Pancreas (tissue), 10 donors: ENCODE measurements around the gene SYT9. TPM values are rescaled to one million over a fixed set of nuclear protein-coding genes. Genes with fewer than 3 reads are reported as not detected.

Source experiments
- ATAC-seq, 4 donors: fragments of 200-7000 bp; cut with Tn5 transposase; one replicate each; pipeline versions ENCODE4 v1.8.0 to v1.9.1; 2020; ENCODE audit warnings: mild to moderate bottlenecking in 4 of 4, moderate library complexity in 4 of 4
- DNase-seq, 6 donors: peaks; one replicate each; pipeline ENCODE4 v3.0.0-alpha.2; 2020
- FAIRE-seq: peaks from 2 replicates; lab custom pipeline; 2012; peaks lifted over from hg19 to GRCh38; lab: Jason Lieb, UNC
- H3K27ac ChIP-seq, 4 donors: fragments of 200-600 bp; sonication (generic); 1 replicate in 3 of 4; 2 replicates in 1 of 4; pipeline versions ENCODE4 v1.5.0 to v1.8.0; 2020
- H3K27me3 ChIP-seq, 4 donors: fragments of 200-600 bp; one replicate each; pipeline ENCODE4 v1.8.0; 2021
- H3K36me3 ChIP-seq, 3 donors: fragments of 200-600 bp; sonication (generic) in 1 of 3; one replicate each; pipeline versions ENCODE4 v1.5.0 to v1.8.0; 2020 to 2021
- H3K4me1 ChIP-seq, 3 donors: fragments of 200-600 bp; one replicate each; pipeline ENCODE4 v1.8.0; 2021
- H3K4me3 ChIP-seq, 4 donors: fragments of 200-600 bp; sonication (generic) in 2 of 4; one replicate each; pipeline versions ENCODE4 v1.5.0 to v1.8.0; 2020 to 2021
- H3K9me3 ChIP-seq, 4 donors: fragments of 200-600 bp; one replicate each; pipeline ENCODE4 v1.8.0; 2021
- CTCF ChIP-seq, 4 donors: fragments of 200-600 bp; sonication (generic) in 3 of 4; IDR thresholded peaks; one replicate each; pipeline versions ENCODE4 v1.5.0 to v1.8.0; 2021; ENCODE audit warnings: antibody characterized with exemption in 4 of 4
- WGBS, 2 donors: extraction: QIAGEN DNeasy Blood & Tissue Kit; methylation state at CpG; one replicate each; pipeline ENCODE4 v1.1.7; 2013; 5-methylcytosine and 5-hydroxymethylcytosine counted together
- intact Hi-C, 3 donors: fragments of 100-400 bp; cut with DNase I; formaldehyde crosslinking; loops; one replicate each; pipeline versions ENCODE4 v1.11.1 to v1.14.2; 2022
- polyA plus RNA-seq, 2 donors: library from polyadenylated mRNA; stranded (reverse); fragments of 200-250 nt; gene quantifications; one replicate each; pipeline ENCODE4 v1.2.3, GENCODE V29; 2013
- total RNA-seq, 6 donors: library from RNA; stranded (reverse); fragmentation: NEBNext Ultra II Directional in 4 of 6; extraction: Animal tissue kit (Norgen Biotek cat#: 25700) in 4 of 6; gene quantifications; one replicate each; pipeline versions ENCODE4 v1.2.1 to v1.2.4, GENCODE V29; 2021 to 2023
- donor health status: healthy with polysubstance abuse.
- donor health status: DM: no; HTN: no; CAD: no; lungs with moderate emphysema.
- donor health status: DM: no; HTN: no; CAD: no.
- donor health status: control.
- donor health status: control.
- donor health status: Bipolar disorder and iron deficiency.
- donor health status: DM: yes; HTN: yes; CAD: no.
- donor health status: DM: no; HTN: no; CAD: no.
- donor health status: DM: no; HTN: no; CAD: no.
- donor health status: DM: yes; HTN: yes; CAD: no.

SYT9 gene
- total and polyA plus RNA-seq, 8 donors, result 0.38 to 2.0 (median 1.0) TPM

GRCh38 chr11:7220636-7221035 lies 31.1 kb upstream of the SYT9 start:
- DNase-seq, result no peak
- Histone ChIP-seq H3K4me1 (no peaks in the 10 kb centered on the region), H3K9me3 (no peaks in the 10 kb centered on the region), H3K27ac (no peak overlapping the region), H3K4me3 (no peak overlapping the region), H3K36me3 (no peaks in the 10 kb centered on the region), H3K27me3 (peaks cover 0 to 7% (median 0%) of the 10 kb centered on the region in 4 donors)
- FAIRE-seq, result no peak
- ATAC-seq, result no peak
- intact Hi-C loops, result no loop called here
- 31 to 41% methylated on average over 3 of the region's 3 CpGs for WGBS, 2 donors
- TF ChIP-seq CTCF (IDR thresholded peaks at IDR 0.05), result no peak

- ATAC-seq (no peak), FAIRE-seq (no peak)
Observed at GRCh38 chr11:7222619-7223018, 29.1 kb upstream of the SYT9 start.

GRCh38 chr11:7239877-7240276 lies 11.8 kb upstream of the SYT9 start:
- ATAC-seq (no peak), FAIRE-seq (no peak), DNase-seq (no peak)
- H3K27me3 ChIP-seq, result no peaks in the 10 kb centered on the region
- intact Hi-C loops, result no loop called here
- no peaks in the 10 kb centered on the region for H3K36me3 ChIP-seq
- H3K9me3 ChIP-seq, result no peaks in the 10 kb centered on the region
- WGBS, 2 donors, result 21 to 26% methylated on average over 5 of the region's 5 CpGs
- H3K4me1 ChIP-seq, result no peaks in the 10 kb centered on the region
- no peak overlapping the region for H3K4me3 ChIP-seq
- TF ChIP-seq CTCF (IDR thresholded peaks at IDR 0.05), result no peak
- H3K27ac ChIP-seq, result no peak overlapping the region

More at GRCh38 chr11:7222619-7223018, 29.1 kb upstream of the SYT9 start:
- intact Hi-C loops, result no loop called here
- Histone ChIP-seq H3K27ac (no peak overlapping the region), H3K36me3 (no peaks in the 10 kb centered on the region), H3K4me1 (no peaks in the 10 kb centered on the region), H3K27me3 (peaks cover 0 to 7% (median 0%) of the 10 kb centered on the region in 4 donors), H3K9me3 (no peaks in the 10 kb centered on the region), H3K4me3 (no peak overlapping the region)
- no peak for DNase-seq
- no peak for TF ChIP-seq CTCF (IDR thresholded peaks at IDR 0.05)
- 45 to 59% methylated on average over 4 of the region's 4 CpGs for WGBS, 2 donors

GRCh38 chr11:7245341-7245740 lies 6.4 kb upstream of the SYT9 start:
- no peak for FAIRE-seq
- intact Hi-C loops, result no loop called here
- no peak for ATAC-seq
- TF ChIP-seq CTCF (IDR thresholded peaks at IDR 0.05), result no peak
- H3K27ac ChIP-seq, result no peak overlapping the region
- no peaks in the 10 kb centered on the region for H3K9me3 ChIP-seq
- no peaks in the 10 kb centered on the region for H3K36me3 ChIP-seq
- 68 to 77% methylated on average over 3 of the region's 3 CpGs for WGBS, 2 donors
- H3K4me3 ChIP-seq, result no peak overlapping the region
- no peaks in the 10 kb centered on the region for H3K27me3 ChIP-seq
- H3K4me1 ChIP-seq, result no peaks in the 10 kb centered on the region
- no peak for DNase-seq

- Histone ChIP-seq H3K4me3 (no peak overlapping the region), H3K4me1 (no peaks in the 10 kb centered on the region), H3K27me3 (no peaks in the 10 kb centered on the region), H3K9me3 (no peaks in the 10 kb centered on the region), H3K27ac (no peak overlapping the region), H3K36me3 (no peaks in the 10 kb centered on the region)
- ATAC-seq (no peak), FAIRE-seq (no peak), DNase-seq (no peak)
- 34% methylated on average over 1 of the region's 1 CpG for WGBS, 2 donors
- no peak for TF ChIP-seq CTCF (IDR thresholded peaks at IDR 0.05)
- intact Hi-C loops, result no loop called here
Observed at GRCh38 chr11:7246179-7246578, 5.5 kb upstream of the SYT9 start.
